Gastroesophageal sphincter (tissue), 4 donors: ENCODE measurements around the gene GZMM. TPM values are rescaled to one million over a fixed set of nuclear protein-coding genes. Genes with fewer than 3 reads are reported as not detected.

Experiments
- ATAC-seq: fragments of 150-250 bp; one replicate; pipeline ENCODE4 v1.9.1; 2016; ENCODE audit warnings: mild to moderate bottlenecking, moderate library complexity
- H3K27ac ChIP-seq, 4 donors: fragments of 200-600 bp; sonication (generic) in 3 of 4; 1 replicate in 3 of 4; 2 replicates in 1 of 4; pipeline ENCODE4 v1.5.1; 2016 to 2019
- H3K27me3 ChIP-seq: fragments of 200-600 bp; sonication (generic); one replicate; pipeline ENCODE4 v1.5.1; 2019
- H3K36me3 ChIP-seq, 2 donors: fragments of 200-600 bp; sonication (generic); one replicate each; pipeline ENCODE4 v1.5.1; 2019; ENCODE audit warnings: control low read depth in 1 of 2
- H3K4me1 ChIP-seq, 3 donors: fragments of 200-600 bp; sonication (generic); 1 replicate in 2 of 3; 2 replicates in 1 of 3; pipeline ENCODE4 v1.5.1; 2016 to 2019; ENCODE audit warnings: control low read depth in 2 of 3
- H3K4me3 ChIP-seq, 2 donors: fragments of 200-600 bp; sonication (generic); one replicate each; pipeline ENCODE4 v1.5.1; 2019; ENCODE audit warnings: mild to moderate bottlenecking in 1 of 2, moderate library complexity in 1 of 2
- H3K9me3 ChIP-seq, 3 donors: fragments of 200-600 bp; sonication (generic); one replicate each; pipeline ENCODE4 v1.5.1; 2017 to 2019; ENCODE audit warnings: control low read depth in 2 of 3
- CTCF ChIP-seq, 4 experiments: fragments of 200-600 bp in 2 of 4; fragments of 450-650 bp in 2 of 4; sonication (generic) in 1 of 4; IDR thresholded peaks; one replicate each; pipeline ENCODE4 v1.5.1; 2017 to 2019; ENCODE audit warnings: antibody characterized with exemption in 4 of 4, mild to moderate bottlenecking in 2 of 4, moderate library complexity in 2 of 4
- EP300 ChIP-seq: sonication (generic); formaldehyde crosslinking; IDR thresholded peaks from one replicate; pipeline ENCODE4 v1.6.1; 2017; ENCODE audit warnings: antibody characterized with exemption, mild to moderate bottlenecking
- POLR2A ChIP-seq, 2 donors: fragments of 450-650 bp; IDR thresholded peaks; one replicate each; pipeline ENCODE4 v1.6.1; 2017; ENCODE audit warnings: antibody characterized with exemption in 2 of 2, mild to moderate bottlenecking in 2 of 2, moderate library complexity in 1 of 2
- POLR2AphosphoS5 ChIP-seq: sonication (generic); formaldehyde crosslinking; IDR thresholded peaks from one replicate; pipeline ENCODE4 v1.6.1; 2017; ENCODE audit warnings: antibody characterized with exemption
- WGBS, 2 donors: methylation state at CpG; one replicate each; pipeline ENCODE4 v1.1.5; 2018; ENCODE audit warnings: low coverage in 1 of 2; 5-methylcytosine and 5-hydroxymethylcytosine counted together
- total RNA-seq, 4 donors: library from RNA; depleted of rRNA; stranded (reverse); fragments of >200 nt; gene quantifications; one replicate each; pipeline ENCODE4 v1.1.0, GENCODE V29; 2016

Gene GZMM
- total RNA-seq, 4 donors from 2014 or later: 0.62 to 1.8 TPM; not detected in 2

GRCh38 chr19:592101-592500 lies 48.2 kb downstream of the GZMM start:
- H3K36me3 ChIP-seq: no peaks in the 10 kb centered on the region
- no peak overlapping the region for H3K27ac ChIP-seq
- TF ChIP-seq POLR2AphosphoS5: no peak
- TF ChIP-seq EP300: no peak
- no peak for TF ChIP-seq CTCF (IDR thresholded peaks at IDR 0.05)
- no peak for TF ChIP-seq POLR2A (IDR thresholded peaks at IDR 0.05)
- no peak for ATAC-seq
- peaks cover 0 to 33% (median 7%) of the 10 kb centered on the region in 3 donors for H3K4me1 ChIP-seq
- H3K27me3 ChIP-seq: peaks cover 93% of the 10 kb centered on the region
- WGBS, 2 donors: no CpG with 5 or more reads among the region's 19 CpGs
- peaks cover 0 to 4% (median 0%) of the 10 kb centered on the region in 3 donors for H3K9me3 ChIP-seq
- H3K4me3 ChIP-seq: no peak overlapping the region

- no peak for ATAC-seq
- Histone ChIP-seq H3K36me3 (no peaks in the 10 kb centered on the region), H3K9me3 (peaks cover 0 to 4% (median 0%) of the 10 kb centered on the region in 3 donors), H3K27ac (no peak overlapping the region), H3K4me1 (peaks cover 0 to 31% (median 7%) of the 10 kb centered on the region in 3 donors), H3K27me3 (peaks cover 90% of the 10 kb centered on the region), H3K4me3 (no peak overlapping the region)
- 87 to 93% methylated on average over 3 to 5 of the region's 18 CpGs for WGBS, 2 donors
- TF ChIP-seq CTCF (IDR thresholded peaks at IDR 0.05) (no peak), POLR2A (IDR thresholded peaks at IDR 0.05) (no peak), EP300 (no peak), POLR2AphosphoS5 (no peak)
Measured at GRCh38 chr19:593055-593454, 49.2 kb downstream of the GZMM start.

- WGBS, 2 donors: 44 to 45% methylated on average over 4 to 6 of the region's 9 CpGs
- no peaks in the 10 kb centered on the region for H3K36me3 ChIP-seq
- H3K9me3 ChIP-seq: peaks cover 0 to 4% (median 0%) of the 10 kb centered on the region in 3 donors
- H3K4me3 ChIP-seq: no peak overlapping the region
- TF ChIP-seq POLR2AphosphoS5 (no peak), POLR2A (IDR thresholded peaks at IDR 0.05) (no peak), EP300 (no peak), CTCF (IDR thresholded peaks at IDR 0.05) (no peak)
- no peak for ATAC-seq
- H3K27me3 ChIP-seq: peaks cover 89% of the 10 kb centered on the region
- no peak overlapping the region for H3K27ac ChIP-seq
- peaks cover 0 to 26% (median 4%) of the 10 kb centered on the region in 3 donors for H3K4me1 ChIP-seq
Measured at GRCh38 chr19:593505-593904, 49.7 kb downstream of the GZMM start.

- 80 to 85% methylated on average over 1 to 4 of the region's 24 CpGs for WGBS, 2 donors
Measured at GRCh38 chr19:594265-594870, 50.5 kb downstream of the GZMM start.

More at GRCh38 chr19:594265-594870, 50.5 kb downstream of the GZMM start:
- TF ChIP-seq POLR2AphosphoS5 (no peak), EP300 (no peak), POLR2A (IDR thresholded peaks at IDR 0.05) (no peak), CTCF (IDR thresholded peaks at IDR 0.05) (no peak)
- peaks cover 80% of the 10 kb centered on the region for H3K27me3 ChIP-seq
- no peak for ATAC-seq
- H3K27ac ChIP-seq: no peak overlapping the region
- H3K4me3 ChIP-seq: no peak overlapping the region
- peaks cover 0 to 17% (median 1%) of the 10 kb centered on the region in 3 donors for H3K4me1 ChIP-seq
- H3K9me3 ChIP-seq: peaks cover 0 to 4% (median 0%) of the 10 kb centered on the region in 3 donors
- no peaks in the 10 kb centered on the region for H3K36me3 ChIP-seq
